Activated CD8-positive, alpha-beta memory T cell treated with anti-CD3 and anti-CD28 coated beads, Interleukin-2, amount 50 U/mL, for 1 hour (primary cell): ENCODE data around the gene RTF2.
"Not testable (repeated sequence)": the region's sequence is repeated elsewhere in the genome, so short reads cannot be mapped to it uniquely, and the experiment has no call there.

Experiments
- DNase-seq: peaks from one replicate; pipeline ENCODE4 v3.0.0-alpha.2; 2020; ENCODE audit errors: extremely low read depth

Gene RTF2

GRCh38 chr20:56542489-56543030, 74.1 kb downstream of the RTF2 start:
- DNase-seq = no peak

GRCh38 chr20:56551571-56551970, 83.1 kb downstream of the RTF2 start:
- no peak for DNase-seq

- DNase-seq = no peak
These were observed 84.6 kb downstream of the RTF2 start for GRCh38 chr20:56552911-56553629.

- no peak for DNase-seq
These were observed 86.4 kb downstream of the RTF2 start for GRCh38 chr20:56554869-56555268.

GRCh38 chr20:56558968-56559367, 90.5 kb downstream of the RTF2 start:
- no peak for DNase-seq

- not testable (repeated sequence) for DNase-seq
These were observed 96.1 kb downstream of the RTF2 start for GRCh38 chr20:56564526-56564925.

GRCh38 chr20:56565511-56565910, 97.1 kb downstream of the RTF2 start:
- DNase-seq = no peak

GRCh38 chr20:56566621-56567020, 98.2 kb downstream of the RTF2 start:
- DNase-seq = no peak
